ENCODE data around the gene COX8A.

COX8A gene

DNA sequence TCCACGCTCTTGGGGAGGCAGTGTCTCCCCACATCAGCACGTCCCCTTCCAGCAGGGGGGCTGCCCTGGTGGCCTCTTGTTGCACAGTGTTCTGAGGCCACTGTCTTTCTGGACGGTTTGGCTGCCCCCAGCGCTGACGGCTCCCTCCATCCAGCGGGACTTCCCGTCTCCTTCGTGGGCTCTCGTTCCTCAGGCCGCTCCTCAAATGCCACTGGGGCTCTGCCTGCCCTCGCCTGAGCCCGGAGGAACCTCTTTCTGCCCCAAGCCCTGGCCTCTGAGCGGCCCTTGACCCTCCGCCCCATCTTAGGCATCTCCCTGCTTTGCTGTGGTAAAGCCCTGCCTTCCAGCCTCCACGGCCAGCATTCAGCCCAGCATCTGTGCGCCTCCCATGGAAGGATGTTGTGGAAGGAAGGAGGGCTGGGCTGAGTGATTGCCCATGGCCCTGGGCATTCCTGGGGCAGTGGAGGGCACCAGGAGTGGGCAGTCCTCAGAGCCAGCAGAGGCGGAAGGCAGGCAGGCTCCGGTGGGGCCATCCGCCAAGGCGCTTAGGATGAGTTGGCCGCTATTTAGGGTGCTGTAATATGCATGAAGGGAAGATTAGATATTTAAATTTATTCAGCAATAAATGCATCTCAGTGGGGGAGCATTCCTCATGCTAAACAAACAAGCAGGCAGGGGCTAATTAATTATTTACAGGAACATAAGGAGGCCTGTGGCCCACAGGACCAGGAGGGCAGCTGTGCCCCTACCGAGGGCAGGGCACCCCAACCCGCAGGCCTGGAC, 29.6 kb downstream of the COX8A start:
- DNase-seq = no peak

- no peak for DNase-seq
These were observed 30.2 kb downstream of the COX8A start for GRCh38 chr11:64004590-64004984.

DNA sequence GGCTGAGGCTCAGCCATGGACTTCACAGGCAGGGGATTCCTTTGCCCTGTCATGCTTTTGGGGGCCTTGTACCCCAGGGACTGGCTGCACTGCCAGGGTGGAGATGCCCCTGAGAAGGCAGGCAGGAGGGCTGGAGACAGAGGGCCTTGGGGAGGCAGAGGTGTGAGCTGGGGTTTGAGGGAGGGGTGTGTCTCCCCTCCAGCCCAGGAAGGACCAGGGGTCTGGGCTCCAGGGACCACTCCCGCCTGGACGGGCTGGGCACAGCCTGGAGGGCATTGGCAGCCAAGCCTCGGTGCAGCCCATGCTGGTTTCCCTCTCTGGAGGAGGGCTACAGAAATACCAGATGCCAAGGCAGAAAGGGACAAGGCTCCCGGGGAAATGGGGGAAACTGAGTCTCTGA, 31.3 kb downstream of the COX8A start:
- no peak for DNase-seq

DNA sequence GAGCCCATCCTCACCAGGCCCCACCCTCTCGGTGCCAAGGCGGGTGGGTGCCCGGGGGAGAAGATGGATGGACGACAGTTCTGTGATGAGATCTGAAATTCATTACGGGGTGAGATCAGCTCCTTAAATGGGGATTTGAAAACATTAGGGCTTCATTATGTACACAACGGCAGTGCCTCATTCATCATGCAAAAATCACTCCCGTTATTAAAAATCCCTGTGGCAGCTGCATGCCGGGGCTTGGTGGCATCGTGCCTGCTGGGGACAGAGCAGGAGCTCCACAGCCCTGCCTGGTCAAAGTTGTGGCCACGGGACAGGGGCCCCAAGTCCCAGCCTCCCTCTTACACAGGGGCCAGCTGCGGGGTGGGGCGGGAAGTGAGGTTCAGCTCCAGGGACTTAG, 32.0 kb downstream of the COX8A start:
- no peak for DNase-seq

GRCh38 chr11:64007160-64007628, 32.8 kb downstream of the COX8A start:
- DNase-seq = no peak

GRCh38 chr11:64007629-64008282, 33.3 kb downstream of the COX8A start:
- no peak for DNase-seq

DNA sequence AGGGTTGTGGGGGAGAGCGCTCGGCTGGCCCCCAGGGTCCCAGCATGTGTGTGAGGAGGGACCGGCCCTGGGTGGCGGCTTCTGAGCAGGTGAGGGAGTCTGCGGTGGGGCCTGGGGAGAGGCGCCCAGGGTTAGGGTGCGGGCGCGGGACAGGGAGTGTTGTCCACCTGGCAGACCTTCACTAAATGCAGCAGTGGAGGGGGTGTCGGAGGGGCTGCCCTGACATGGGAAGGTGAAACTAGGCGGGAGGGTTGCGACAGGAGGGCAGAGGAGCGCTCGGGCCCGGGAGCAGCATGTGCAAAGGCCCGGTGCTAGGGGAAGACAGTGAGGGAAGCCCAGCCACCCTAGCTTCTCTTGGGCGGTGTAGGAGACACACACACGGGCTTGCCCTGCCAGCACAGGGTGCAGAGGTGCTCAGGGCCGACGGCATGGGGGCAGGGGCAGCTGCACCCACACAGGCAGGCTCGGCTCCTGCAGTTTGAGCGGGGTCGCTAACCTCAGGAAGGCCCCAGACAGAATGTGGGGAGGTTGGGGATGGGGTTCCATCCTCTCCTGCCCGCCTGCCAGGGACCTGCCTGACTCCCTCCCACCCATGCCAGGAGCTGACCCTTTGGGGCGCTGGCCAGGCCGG, 34.0 kb downstream of the COX8A start:
- DNase-seq = no peak

DNA sequence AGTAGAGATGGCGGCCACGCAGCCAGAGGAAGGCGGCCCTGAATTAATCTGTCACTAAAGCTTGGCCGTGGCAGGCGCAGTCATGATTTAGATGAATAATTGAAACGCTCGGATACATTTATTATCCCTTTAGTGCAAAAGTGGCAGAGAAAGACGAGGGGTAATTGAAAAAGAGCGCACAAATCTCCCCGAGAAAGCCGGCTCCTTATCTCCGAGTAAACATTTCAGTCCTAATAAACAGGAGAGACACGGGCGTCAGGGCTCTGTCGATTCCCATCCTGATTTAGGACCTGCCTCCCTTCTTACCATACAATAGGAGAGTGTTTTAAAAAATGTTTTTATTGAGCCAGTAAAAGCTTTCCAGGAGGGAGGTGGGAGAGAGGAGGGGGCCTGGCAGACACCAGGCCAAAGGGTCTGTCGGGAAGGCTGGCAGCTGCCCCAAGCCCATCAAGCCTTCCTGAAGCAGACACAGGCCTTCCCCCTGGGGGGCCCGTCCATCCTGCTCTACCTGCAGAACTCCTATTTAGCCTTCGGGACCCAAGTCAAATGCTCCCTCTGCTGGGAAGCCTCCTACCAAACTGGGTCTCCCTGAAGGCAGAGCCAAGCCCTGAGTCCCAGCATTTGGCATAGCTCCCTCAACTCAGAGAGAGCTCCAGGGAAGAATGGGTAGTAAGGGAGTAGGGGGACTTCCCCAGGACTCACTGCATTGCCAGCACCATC, 34.7 kb downstream of the COX8A start:
- DNase-seq = no peak

DNA sequence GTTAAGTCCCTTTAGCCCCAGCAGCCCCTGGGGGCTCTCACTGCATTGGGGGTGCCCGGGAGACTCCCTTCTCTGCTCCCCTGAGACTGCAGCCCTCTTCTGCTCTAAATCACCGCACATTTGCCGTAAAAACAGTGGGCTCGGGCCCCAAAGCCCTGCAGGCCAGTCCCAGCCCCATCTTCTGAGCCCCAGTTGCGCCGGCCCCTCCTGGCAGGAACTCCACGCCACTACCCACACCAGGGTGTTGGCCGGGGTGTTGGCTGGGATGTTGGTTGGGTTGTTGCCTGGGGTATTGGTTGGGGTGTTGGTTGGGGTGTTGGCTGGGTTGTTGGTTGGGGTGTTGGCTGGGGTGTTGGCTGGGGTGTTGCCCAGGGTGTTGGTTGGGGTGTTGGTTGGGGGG, 35.3 kb downstream of the COX8A start:
- DNase-seq = no peak

GRCh38 chr11:64010783-64011182, 36.4 kb downstream of the COX8A start:
- DNase-seq = no peak

DNA sequence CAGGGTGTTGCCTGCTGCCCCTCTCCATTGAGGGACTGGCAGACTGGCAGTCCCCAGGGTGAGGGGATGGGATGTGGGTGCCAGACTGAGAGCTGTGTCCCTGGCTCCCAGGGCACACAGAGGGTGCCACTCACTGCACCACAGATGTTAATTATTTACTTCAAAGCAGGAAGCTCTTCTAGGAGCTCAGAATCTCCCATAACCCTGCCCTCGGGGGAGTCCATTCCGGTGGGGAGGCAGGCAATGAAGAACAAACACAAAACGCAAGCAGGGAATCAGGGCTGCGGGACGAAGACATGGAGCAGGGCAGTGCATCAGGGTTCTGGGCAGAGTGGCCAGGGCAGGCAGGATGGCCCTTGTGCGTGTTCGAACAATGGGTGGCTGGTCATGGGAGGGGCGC, 37.0 kb downstream of the COX8A start:
- DNase-seq = no peak

GRCh38 chr11:64013141-64013896, 38.9 kb downstream of the COX8A start:
- DNase-seq = no peak

- no peak for DNase-seq
These were observed 39.9 kb downstream of the COX8A start for GRCh38 chr11:64014356-64014755.

GRCh38 chr11:64015510-64015909, 41.1 kb downstream of the COX8A start:
- DNase-seq = no peak

GRCh38 chr11:64015935-64016845, 41.8 kb downstream of the COX8A start:
- no peak for DNase-seq

- DNase-seq = no peak
These were observed 43.5 kb downstream of the COX8A start for GRCh38 chr11:64017945-64018224.

- no peak for DNase-seq
These were observed 43.9 kb downstream of the COX8A start for GRCh38 chr11:64018310-64018709.

DNA sequence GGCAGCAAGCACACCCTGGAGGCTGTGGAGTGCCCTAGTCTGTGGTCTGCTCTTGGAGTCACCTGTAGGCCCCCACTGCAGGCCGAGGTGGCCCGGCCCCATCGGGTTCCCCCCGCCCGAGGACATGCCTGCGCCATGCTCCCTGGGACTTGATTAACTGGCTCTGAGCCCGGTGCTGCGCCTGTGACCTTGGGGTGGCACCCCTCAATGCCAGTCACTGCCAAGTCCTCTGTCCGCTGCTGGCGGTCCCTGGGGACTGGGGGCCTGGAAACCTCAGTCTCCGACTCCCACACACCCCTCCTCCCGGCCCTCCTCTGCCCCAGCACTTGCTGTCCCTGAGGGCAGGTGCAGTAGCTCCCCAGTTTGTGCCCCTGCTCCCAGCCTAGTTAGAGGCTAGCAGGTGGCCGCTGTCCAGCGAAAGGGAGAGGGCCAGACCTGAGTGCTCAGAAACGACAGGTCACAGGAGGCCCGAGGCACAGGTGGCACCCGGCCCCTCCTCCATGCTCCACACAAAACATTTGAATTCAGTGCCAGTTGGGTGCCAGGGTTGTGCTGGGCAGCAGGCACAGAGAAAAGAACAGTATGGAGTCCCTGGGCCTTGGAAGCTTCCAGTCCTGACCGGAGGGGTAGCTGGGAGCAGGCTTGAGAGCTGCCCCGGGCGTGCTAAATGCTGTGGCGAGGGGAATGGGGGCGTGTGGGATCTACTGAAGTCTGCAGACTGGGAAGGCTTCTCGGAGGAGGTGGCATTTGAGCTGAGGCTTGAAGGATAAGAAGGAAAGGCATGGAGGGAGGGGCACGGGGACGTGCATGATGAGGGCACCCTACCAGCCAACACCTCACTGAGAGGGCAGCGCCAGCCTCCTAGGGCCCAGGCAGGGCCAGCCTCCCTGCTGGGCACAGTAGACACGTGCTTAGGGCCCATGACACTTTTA, 45.0 kb downstream of the COX8A start:
- no peak for DNase-seq

- DNase-seq = no peak
These were observed 46.7 kb downstream of the COX8A start for GRCh38 chr11:64020976-64021756.

- DNase-seq = no peak
These were observed 47.3 kb downstream of the COX8A start for GRCh38 chr11:64021757-64022093.

All from cerebellar nuclear complex (tissue), 1 donor.